GM19324 (cell line): ENCODE data around the gene TLK2.

Experiments
- ATAC-seq: cut with Tn5 transposase; IDR thresholded peaks from one replicate; pipeline ENCODE4 v1.9.1; 2021; ENCODE audit warnings: mild to moderate bottlenecking, moderate library complexity; ENCODE audit not compliant: unreplicated experiment, low FRiP score

The TLK2 gene

GRCh38 chr17:62650587-62650986 lies 172.0 kb downstream of the TLK2 start:
- ATAC-seq, result no peak

DNA sequence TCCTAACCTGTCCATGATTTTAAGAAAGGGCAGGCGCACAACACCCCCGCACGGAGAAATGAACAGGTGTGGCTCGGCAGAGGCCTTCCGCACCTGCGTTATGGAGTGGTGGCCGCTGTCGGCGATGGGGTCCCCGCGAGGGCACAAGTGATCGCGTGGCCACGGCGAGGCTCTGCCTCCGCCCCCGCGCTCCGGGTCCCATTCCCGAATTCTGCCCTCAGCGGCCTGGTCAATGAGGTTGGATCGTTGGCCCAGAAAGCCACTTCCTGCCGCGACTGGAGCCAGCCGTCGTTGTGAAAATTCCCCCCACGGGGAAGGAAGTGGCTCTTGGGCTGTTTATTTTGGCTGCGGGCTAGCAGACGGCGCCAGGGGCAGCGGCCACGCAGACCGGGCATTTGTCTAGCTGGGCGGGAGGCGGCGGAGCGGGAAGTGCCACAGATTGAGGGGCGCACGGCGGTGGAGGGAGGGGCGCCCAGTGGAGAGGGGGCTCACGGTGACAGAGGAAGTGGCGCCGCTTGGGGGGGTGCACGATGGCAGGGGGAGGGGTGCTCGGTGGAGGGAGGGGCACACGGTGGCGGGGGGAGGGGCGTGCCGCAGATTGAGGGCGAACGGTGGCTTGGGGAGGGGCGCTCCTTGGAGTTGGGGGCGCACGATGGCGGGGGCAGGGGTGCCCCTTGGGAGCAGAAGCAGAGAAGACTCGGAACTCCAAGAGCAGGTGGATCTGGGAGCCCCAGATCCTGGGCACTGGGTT lies 173.8 kb downstream of the TLK2 start:
- ATAC-seq, result no peak

GRCh38 chr17:62653002-62653825 lies 174.6 kb downstream of the TLK2 start:
- ATAC-seq, result no peak

DNA sequence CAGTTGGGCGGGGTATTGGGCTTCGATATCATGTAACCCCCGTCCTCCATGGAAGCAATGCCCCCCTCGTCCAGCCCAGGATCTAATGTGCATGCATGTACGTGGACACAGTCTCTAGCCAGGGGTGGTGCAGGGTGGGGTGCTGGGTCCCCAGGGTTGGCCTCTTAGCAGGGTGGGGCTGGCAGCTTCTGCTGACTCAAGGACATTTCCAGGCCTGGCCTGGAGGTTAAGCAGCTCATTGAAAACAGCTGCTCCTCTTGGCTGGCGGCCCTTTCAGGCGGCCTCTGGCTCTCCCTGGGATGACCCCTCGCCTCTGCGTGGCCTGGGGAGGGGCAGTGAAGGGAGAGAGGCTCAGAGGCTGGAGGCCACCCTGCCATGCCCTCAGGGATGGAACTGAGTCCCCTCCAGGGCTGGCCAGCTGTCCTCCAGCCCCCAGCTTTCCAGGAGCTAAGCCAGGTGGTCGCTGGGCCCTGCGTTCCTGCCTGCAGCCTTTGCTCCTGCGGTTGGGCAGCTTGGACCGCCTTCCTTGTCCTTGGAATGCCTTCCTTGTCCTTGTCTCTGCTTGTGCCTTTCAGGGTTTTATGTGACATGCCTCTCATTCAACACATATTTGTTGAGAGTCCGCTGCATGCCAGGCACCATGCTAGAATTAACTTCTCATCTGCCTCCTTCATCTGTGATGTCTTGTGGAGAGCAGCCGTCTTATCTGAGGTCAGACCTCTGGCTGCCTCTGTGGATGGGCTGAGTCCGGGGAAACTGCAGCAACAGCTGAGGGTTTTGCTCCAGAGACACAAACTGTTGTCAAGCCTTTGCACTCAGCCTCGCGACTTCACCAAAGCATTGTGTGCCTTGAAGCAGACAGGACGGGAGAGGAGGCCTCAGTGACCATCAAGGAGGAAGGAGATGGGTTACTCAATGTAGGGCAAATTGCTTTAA lies 175.5 kb downstream of the TLK2 start:
- no peak for ATAC-seq

DNA sequence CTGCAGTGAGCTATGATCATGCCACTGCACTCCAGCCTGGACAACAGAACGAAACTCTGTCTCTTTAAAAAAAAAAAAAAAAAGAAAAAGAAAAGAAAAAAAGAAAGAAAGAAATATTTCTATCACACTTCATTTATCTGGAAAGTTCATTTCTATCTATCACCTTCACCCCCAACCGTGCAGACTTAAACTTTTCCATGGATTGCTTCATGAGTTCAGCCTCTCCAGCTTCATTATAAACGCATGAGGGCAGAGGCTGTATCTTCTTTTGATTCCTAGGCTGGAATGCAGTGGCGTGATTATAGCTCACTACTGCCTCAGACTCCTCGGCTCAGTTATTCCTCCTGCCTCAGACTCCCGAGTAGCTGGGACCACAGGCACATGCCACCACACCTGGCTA lies 177.0 kb downstream of the TLK2 start:
- no peak for ATAC-seq

DNA sequence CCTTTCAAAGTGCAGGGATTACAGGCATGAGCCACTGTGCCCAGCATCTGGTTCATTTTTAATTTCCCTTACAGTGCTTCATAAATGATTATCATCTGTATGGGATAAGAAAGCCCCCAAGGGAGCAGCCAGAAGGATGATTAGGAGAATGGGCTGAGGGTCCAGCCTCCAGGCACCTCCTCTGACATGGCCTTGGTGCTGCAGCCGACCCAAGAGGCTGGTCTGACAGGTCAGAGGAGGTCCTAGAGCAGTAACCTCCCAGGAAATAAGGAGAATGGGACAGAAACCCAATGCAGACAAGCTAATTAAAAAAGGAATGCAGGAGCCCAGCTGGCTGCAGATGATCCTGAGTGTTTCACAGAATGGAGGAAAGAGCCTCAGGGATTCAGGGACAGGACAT lies 177.8 kb downstream of the TLK2 start:
- ATAC-seq, result no peak

GRCh38 chr17:62657145-62657665 lies 178.6 kb downstream of the TLK2 start:
- ATAC-seq, result no peak

GRCh38 chr17:62657690-62658089 lies 179.1 kb downstream of the TLK2 start:
- ATAC-seq, result no peak

GRCh38 chr17:62658136-62658920 lies 179.7 kb downstream of the TLK2 start:
- ATAC-seq, result no peak

DNA sequence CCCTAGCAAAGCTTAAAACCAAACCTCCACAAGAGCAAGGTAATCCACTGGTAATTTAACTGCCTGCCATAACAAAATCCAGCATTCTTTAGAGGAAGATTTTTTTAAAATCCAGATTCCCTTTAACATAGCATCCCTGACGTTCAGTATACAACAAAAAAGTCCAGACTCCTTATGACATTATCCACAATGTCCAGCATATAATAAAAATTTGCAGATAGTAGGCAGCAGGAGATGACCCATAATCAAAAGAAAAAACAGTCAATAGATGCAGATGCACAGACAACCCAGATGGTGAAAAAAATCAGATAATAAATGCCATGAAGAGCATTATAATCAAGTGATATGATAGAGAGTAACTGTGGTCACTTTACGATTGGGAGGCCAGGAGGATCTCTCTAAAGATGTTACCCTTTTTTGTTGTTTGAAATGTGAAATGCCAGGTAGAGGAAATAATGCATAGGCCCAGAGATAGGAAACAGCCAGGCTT lies 182.0 kb downstream of the TLK2 start:
- no peak for ATAC-seq

- no peak for ATAC-seq
Observed at GRCh38 chr17:62661337-62661736, 182.7 kb downstream of the TLK2 start.

DNA sequence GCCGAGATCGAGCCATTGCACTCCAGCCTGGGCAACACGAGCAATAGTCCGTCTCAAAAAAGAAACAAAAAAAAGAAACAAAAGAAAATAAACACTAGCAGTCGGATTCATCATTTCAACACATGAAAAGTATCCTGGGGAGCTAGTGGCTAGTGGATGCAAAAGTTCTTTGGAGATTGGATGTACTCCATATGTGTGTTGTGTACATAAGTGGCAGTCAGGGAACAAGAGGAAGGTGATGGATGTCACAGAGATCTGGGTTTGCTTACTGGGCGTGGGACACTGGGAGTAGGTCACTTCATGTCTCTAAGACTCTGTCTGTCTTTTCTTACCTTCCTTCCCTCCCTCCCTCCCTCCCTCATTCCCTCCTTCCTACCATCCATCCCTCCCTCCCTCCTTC lies 184.2 kb downstream of the TLK2 start:
- no peak for ATAC-seq
